H1 (cell line): ENCODE results near the gene MYO16. TPM values are rescaled to one million over a fixed set of nuclear protein-coding genes. Genes with fewer than 3 reads are reported as not detected.

Source experiments
- CTCF ChIA-PET: fragments of 300-600 bp; sonication (Branson Sonifier 250); formaldehyde crosslinking; loops from one replicate; lab custom pipeline; 2021; ENCODE audit not compliant: partially characterized antibody; lab: Charles Lee
- POLR2A ChIA-PET: fragments of 300-600 bp; sonication (Branson Sonifier 250); formaldehyde crosslinking; loops from one replicate; lab custom pipeline; 2021; ENCODE audit warnings: inconsistent platforms; ENCODE audit not compliant: partially characterized antibody; lab: Charles Lee
- DNase-seq, 2 experiments: peaks; one replicate each; pipeline versions ENCODE4 v3.0.0 to v3.0.0-alpha.2; 2010 to 2022; ENCODE audit warnings: low spot score in 2 of 2, low read depth in 1 of 2, mixed read lengths in 1 of 2
- FAIRE-seq: peaks from 2 replicates; lab custom pipeline; 2011; peaks lifted over from hg19 to GRCh38; lab: Jason Lieb, UNC
- H2AFZ ChIP-seq: 2 replicates; pipeline ENCODE4 v1.8.1; 2012; ENCODE audit warnings: low read length, inconsistent platforms
- H2AK5ac ChIP-seq: 2 replicates; pipeline ENCODE4 v1.6.1; 2013; ENCODE audit warnings: low read depth, low read length
- H2BK120ac ChIP-seq: replicated peaks from 2 replicates; pipeline ENCODE3; 2013; ENCODE audit warnings: low read depth, low read length, inconsistent platforms
- H2BK12ac ChIP-seq: 2 replicates; pipeline ENCODE4 v1.6.1; 2013; ENCODE audit warnings: low read depth, low read length
- H2BK15ac ChIP-seq: 2 replicates; pipeline ENCODE4 v1.6.1; 2013; ENCODE audit warnings: low read length
- H2BK20ac ChIP-seq: 2 replicates; pipeline ENCODE4 v1.6.1; 2013; ENCODE audit warnings: low read length
- H2BK5ac ChIP-seq: 2 replicates; pipeline ENCODE4 v1.6.1; 2013; ENCODE audit warnings: low read depth, low read length
- H3K14ac ChIP-seq: 2 replicates; pipeline ENCODE4 v1.6.1; 2013; ENCODE audit warnings: inconsistent platforms; ENCODE audit not compliant: insufficient read length
- H3K18ac ChIP-seq: 2 replicates; pipeline ENCODE4 v1.6.1; 2013; ENCODE audit warnings: low read length; ENCODE audit errors: extremely low read depth
- H3K23ac ChIP-seq: 2 replicates; pipeline ENCODE4 v1.6.1; 2013; ENCODE audit warnings: inconsistent platforms; ENCODE audit not compliant: insufficient read length
- H3K23me2 ChIP-seq: 2 replicates; pipeline ENCODE4 v1.6.1; 2013; ENCODE audit warnings: low read depth, low read length
- H3K27ac ChIP-seq: 2 replicates; pipeline ENCODE4 v1.6.1; 2011; ENCODE audit warnings: low read depth, low read length, inconsistent platforms
- H3K27me3 ChIP-seq, 4 experiments: replicated peaks in 1 of 4; 1 replicate in 1 of 4; 2 replicates in 3 of 4; pipeline versions ENCODE4 v1.6.1 to v1.8.1; 2011 to 2013; ENCODE audit warnings: low read length in 3 of 4, mild to moderate bottlenecking in 3 of 4, inconsistent platforms in 2 of 4, mixed read lengths in 2 of 4, moderate library complexity in 1 of 4; ENCODE audit not compliant: control insufficient read depth in 3 of 4, insufficient read depth in 3 of 4; ENCODE audit errors: extremely low read depth in 1 of 4
- H3K36me3 ChIP-seq, 4 experiments: 2 replicates each; pipeline versions ENCODE4 v1.6.1 to v1.8.1; 2011 to 2013; ENCODE audit warnings: mild to moderate bottlenecking in 4 of 4, low read length in 3 of 4, moderate library complexity in 2 of 4, control low read depth in 1 of 4, inconsistent platforms in 1 of 4; ENCODE audit not compliant: insufficient read depth in 4 of 4, control insufficient read depth in 2 of 4
- H3K4ac ChIP-seq: replicated peaks from 2 replicates; pipeline ENCODE3; 2013; ENCODE audit warnings: low read length, low read depth, mixed read lengths, inconsistent platforms; ENCODE audit not compliant: insufficient read length
- H3K4me1 ChIP-seq, 4 experiments: replicated peaks in 1 of 4; 1 replicate in 1 of 4; 2 replicates in 3 of 4; pipeline versions ENCODE4 v1.6.1 to v1.8.1; 2011 to 2013; ENCODE audit warnings: low read length in 3 of 4, inconsistent platforms in 2 of 4, mixed read lengths in 1 of 4; ENCODE audit not compliant: insufficient read depth in 4 of 4, control insufficient read depth in 3 of 4
- H3K4me2 ChIP-seq, 2 experiments: 2 replicates each; pipeline versions ENCODE4 v1.6.1 to v1.8.1; 2011 to 2013; ENCODE audit warnings: low read depth in 2 of 2, low read length in 2 of 2, control low read depth in 1 of 2, inconsistent platforms in 1 of 2, mild to moderate bottlenecking in 1 of 2; ENCODE audit not compliant: insufficient read depth in 1 of 2
- H3K4me3 ChIP-seq, 4 experiments: fragments of 200-600, 300-600 bp in 1 of 4; sonication (generic), shearing (Covaris generic), sonication (Bioruptor Twin) in 1 of 4; 2 replicates each; pipeline versions ENCODE4 v1.5.1 to v1.8.1; 2011 to 2016; ENCODE audit warnings: low read length in 4 of 4, low read depth in 3 of 4, control low read depth in 2 of 4, inconsistent platforms in 2 of 4, mild to moderate bottlenecking in 2 of 4, mixed read lengths in 1 of 4, moderate library complexity in 1 of 4; ENCODE audit not compliant: insufficient read depth in 2 of 4; ENCODE audit errors: extremely low read depth in 1 of 4
- H3K56ac ChIP-seq: replicated peaks from 2 replicates; pipeline ENCODE3; 2013; ENCODE audit warnings: low read depth, mild to moderate bottlenecking, mixed read lengths, low read length, inconsistent platforms; ENCODE audit not compliant: insufficient read length
- H3K79me1 ChIP-seq: 2 replicates; pipeline ENCODE4 v1.6.1; 2013; ENCODE audit warnings: low read depth, low read length, control low read depth
- H3K79me2 ChIP-seq, 2 experiments: 2 replicates each; pipeline versions ENCODE4 v1.6.1 to v1.8.1; 2012 to 2013; ENCODE audit warnings: low read length in 2 of 2, mild to moderate bottlenecking in 2 of 2, inconsistent platforms in 1 of 2; ENCODE audit not compliant: insufficient read depth in 2 of 2, control insufficient read depth in 1 of 2
- H3K9ac ChIP-seq, 4 experiments: replicated peaks in 1 of 4; 1 replicate in 1 of 4; 2 replicates in 3 of 4; pipeline versions ENCODE4 v1.6.1 to v1.8.1; 2011 to 2013; ENCODE audit warnings: low read depth in 3 of 4, low read length in 3 of 4, control low read depth in 2 of 4, mild to moderate bottlenecking in 2 of 4, moderate library complexity in 2 of 4, inconsistent platforms in 1 of 4; ENCODE audit errors: extremely low read depth in 1 of 4
- H3K9me3 ChIP-seq, 2 experiments: 2 replicates each; pipeline versions ENCODE4 v1.6.1 to v1.8.1; 2012 to 2013; ENCODE audit warnings: mild to moderate bottlenecking in 2 of 2, moderate library complexity in 2 of 2, control low read depth in 1 of 2, inconsistent platforms in 1 of 2, low read depth in 1 of 2, low read length in 1 of 2, mixed read lengths in 1 of 2; ENCODE audit not compliant: insufficient read depth in 2 of 2
- H4K20me1 ChIP-seq, 2 experiments: replicated peaks in 1 of 2; 2 replicates each; pipeline versions ENCODE3 to v1.8.1; 2011 to 2013; ENCODE audit warnings: inconsistent platforms in 2 of 2, low read length in 2 of 2, mild to moderate bottlenecking in 1 of 2; ENCODE audit not compliant: insufficient read depth in 2 of 2, control insufficient read depth in 1 of 2
- H4K5ac ChIP-seq: 2 replicates; pipeline ENCODE4 v1.6.1; 2013; ENCODE audit warnings: low read length, low read depth, mixed read lengths, inconsistent platforms; ENCODE audit not compliant: insufficient read length
- H4K8ac ChIP-seq: 2 replicates; pipeline ENCODE4 v1.8.0; 2013; ENCODE audit warnings: mild to moderate bottlenecking, moderate library complexity, low read length, inconsistent platforms; ENCODE audit not compliant: insufficient read depth; ENCODE audit errors: extremely low read depth
- H4K91ac ChIP-seq: replicated peaks from 2 replicates; pipeline ENCODE3; 2013; ENCODE audit warnings: low read length, mixed read lengths, inconsistent platforms; ENCODE audit not compliant: insufficient read length
- EGR1 ChIP-seq: IDR thresholded peaks from 2 replicates; pipeline ENCODE4 v1.6.1; 2011; ENCODE audit warnings: low read depth, low read length, borderline replicate concordance
- EP300 ChIP-seq, 2 experiments: IDR thresholded peaks; 1 replicate in 1 of 2; 2 replicates in 1 of 2; pipeline ENCODE4 v1.6.1; 2011 to 2012; ENCODE audit warnings: low read depth in 2 of 2, low read length in 2 of 2, mild to moderate bottlenecking in 2 of 2, borderline replicate concordance in 1 of 2, inconsistent platforms in 1 of 2, moderate library complexity in 1 of 2
- POU5F1 ChIP-seq: IDR thresholded peaks from 2 replicates; pipeline ENCODE4 v1.6.1; 2011; ENCODE audit warnings: low read depth, mild to moderate bottlenecking, low read length, moderate library complexity
- RNF2 ChIP-seq: fragments of 200-900, 300-1000 bp; sonication (generic); IDR thresholded peaks from 2 replicates; pipeline ENCODE4 v1.7.1; 2016; ENCODE audit warnings: borderline replicate concordance, low read depth, mild to moderate bottlenecking, antibody characterized with exemption, low read length; ENCODE audit not compliant: poor library complexity, severe bottlenecking; ENCODE audit errors: missing control alignments
- USF2 ChIP-seq: IDR thresholded peaks from 2 replicates; pipeline ENCODE4 v1.6.1; 2011; ENCODE audit warnings: low read length, improper control_type of control experiment
- WGBS, 2 experiments: shearing (Covaris generic) in 1 of 2; methylation state at CpG; one replicate each; pipeline versions ENCODE4 v1.1.6 to v1.1.7; 2013 to 2015; ENCODE audit warnings: low lambda C conversion rate in 2 of 2, mixed read lengths in 2 of 2, inconsistent platforms in 1 of 2, low coverage in 1 of 2, missing lambda C conversion rate in 1 of 2; ENCODE audit not compliant: insufficient replicate concordance in 2 of 2, insufficient coverage in 1 of 2, insufficient read length in 1 of 2; ENCODE audit errors: extremely low coverage in 1 of 2, missing lambda C conversion rate in 1 of 2; 5-methylcytosine and 5-hydroxymethylcytosine counted together
- polyA plus RNA-seq, 7 experiments: library from polyadenylated mRNA; depleted of rRNA in 3 of 7; stranded (reverse) in 5 of 7; unstranded in 2 of 7; fragments of >200 nt in 5 of 7; fragments of 200-250 nt in 2 of 7; gene quantifications; 1 replicate in 5 of 7; 2 replicates in 1 of 7; 4 replicates in 1 of 7; pipeline versions ENCODE4 v1.2.1 to v1.2.3, GENCODE V29; 2011 to 2013; ENCODE audit warnings: missing spikeins in 2 of 7, mixed read lengths in 2 of 7
- total RNA-seq: library from RNA; stranded (reverse); fragmentation: NEBNext Ultra II Directional; extraction: Animal tissue kit (Norgen Biotek cat#: 25700); gene quantifications from 2 replicates; pipeline ENCODE4 v1.2.1, GENCODE V29; 2021

MYO16 gene
- total and polyA plus RNA-seq, 2 of the 8 experiments (the other 6 are each of a cell fraction or from before 2014, with no cell fraction given) = 0.02 to 0.22 TPM

- peaks cover 0 to 5% (median 1%) of the 10 kb centered on the region in 4 experiments; a peak in 1 of 7 replicates for H3K4me1 ChIP-seq
- CTCF ChIA-PET = no interaction called here
- H3K4me2 ChIP-seq = no peak overlapping the region
- no peaks in the 10 kb centered on the region for H3K79me1 ChIP-seq
- H3K14ac ChIP-seq = no peak overlapping the region
- peaks cover 2% of the 10 kb centered on the region; the same call in 1 of the 2 replicates for H3K23me2 ChIP-seq
- H2BK15ac ChIP-seq = no peak overlapping the region
- H4K8ac ChIP-seq = no peak overlapping the region
- H3K79me2 ChIP-seq = no peaks in the 10 kb centered on the region
- H2AK5ac ChIP-seq = no peak overlapping the region
- no peak overlapping the region for H2BK20ac ChIP-seq
- POLR2A ChIA-PET = no interaction called here
- H3K9ac ChIP-seq = no peak overlapping the region
- no peak overlapping the region for H3K18ac ChIP-seq
- DNase-seq (no peak), FAIRE-seq (no peak)
- TF ChIP-seq RNF2 (no peak), USF2 (no peak), POU5F1 (no peak), EP300 (IDR thresholded peaks at IDR 0.05; ENCODE audit: borderline replicate concordance in 1 of 2, low read depth in 2 of 2, low read length in 2 of 2) (no peak), EGR1 (no peak)
- no peak overlapping the region for H2AFZ ChIP-seq
- no peaks in the 10 kb centered on the region for H3K36me3 ChIP-seq
- no peak overlapping the region for H4K91ac ChIP-seq
- H4K5ac ChIP-seq = no peak overlapping the region
- H4K20me1 ChIP-seq = no peaks in the 10 kb centered on the region
- H3K4ac ChIP-seq = no peak overlapping the region
- no peak overlapping the region for H2BK120ac ChIP-seq
- H3K23ac ChIP-seq = no peak overlapping the region
- no peak overlapping the region for H3K56ac ChIP-seq
- WGBS, 2 experiments = 86% methylated on average over 3 of the region's 3 CpGs; no CpG with 5 or more reads in 1 of the 2 experiments
- no peak overlapping the region for H2BK12ac ChIP-seq
- no peak overlapping the region for H3K27ac ChIP-seq
- H2BK5ac ChIP-seq = no peak overlapping the region
- H3K27me3 ChIP-seq = no peaks in the 10 kb centered on the region
- H3K9me3 ChIP-seq = no peaks in the 10 kb centered on the region
- no peak overlapping the region for H3K4me3 ChIP-seq
Observed at GRCh38 chr13:109007946-109008345, 378.5 kb downstream of the MYO16 start.
